GM18520 (cell line): ENCODE data around the gene FAM114A2.
"Not testable (repeated sequence)": the region's sequence is repeated elsewhere in the genome, so short reads cannot be mapped to it uniquely, and the experiment has no call there.

Source experiments
- ATAC-seq: cut with Tn5 transposase; IDR thresholded peaks from one replicate; pipeline ENCODE4 v1.9.1; 2021; ENCODE audit not compliant: unreplicated experiment

The FAM114A2 gene

GRCh38 chr5:154038707-154039457, at the start of gene FAM114A2, which contains the start of gene MFAP3:
Gene FAM114A2 (minus strand): TSS chr5:154038910. CDS start chr5:154034953, 3,957 bp downstream.
Gene MFAP3 (plus strand): TSS chr5:154038967. CDS start chr5:154049723, 10,756 bp downstream.
- peak; percentile 98 for ATAC-seq

GRCh38 chr5:154087260-154087659, 48.5 kb upstream of the FAM114A2 start:
- ATAC-seq, result no peak

- ATAC-seq, result no peak
Observed at GRCh38 chr5:154086641-154087040, 47.9 kb upstream of the FAM114A2 start.

GRCh38 chr5:154086146-154086545, 47.4 kb upstream of the FAM114A2 start:
- ATAC-seq, result no peak

GRCh38 chr5:154084062-154084639, 45.4 kb upstream of the FAM114A2 start:
- ATAC-seq, result no peak

- no peak for ATAC-seq
Observed at GRCh38 chr5:154081246-154081645, 42.5 kb upstream of the FAM114A2 start.

- ATAC-seq, result no peak
Observed at GRCh38 chr5:154078272-154078671, 39.6 kb upstream of the FAM114A2 start.

- ATAC-seq, result no peak
Observed at GRCh38 chr5:154077696-154078095, 39.0 kb upstream of the FAM114A2 start.

GRCh38 chr5:154076240-154076922, 37.7 kb upstream of the FAM114A2 start:
- ATAC-seq, result no peak

- ATAC-seq, result peak; percentile 92
Observed at GRCh38 chr5:154072414-154073171, 33.9 kb upstream of the FAM114A2 start.

GRCh38 chr5:154071799-154072413, 33.2 kb upstream of the FAM114A2 start:
- no peak for ATAC-seq

GRCh38 chr5:154069854-154070253, 31.1 kb upstream of the FAM114A2 start:
- not testable (repeated sequence) for ATAC-seq

GRCh38 chr5:154065971-154066370, 27.3 kb upstream of the FAM114A2 start:
- ATAC-seq, result no peak

- ATAC-seq, result no peak
Observed at GRCh38 chr5:154063372-154063771, 24.7 kb upstream of the FAM114A2 start.

- ATAC-seq, result no peak
Observed at GRCh38 chr5:154060606-154061005, 21.9 kb upstream of the FAM114A2 start.

- no peak for ATAC-seq
Observed at GRCh38 chr5:154059583-154059982, 20.9 kb upstream of the FAM114A2 start.

- ATAC-seq, result peak; percentile 14
Observed at GRCh38 chr5:154059039-154059430, 20.3 kb upstream of the FAM114A2 start.

- peak; percentile 40 for ATAC-seq
Observed at GRCh38 chr5:154058055-154059038, 19.6 kb upstream of the FAM114A2 start.

- ATAC-seq, result no peak
Observed at GRCh38 chr5:154055201-154055600, 16.5 kb upstream of the FAM114A2 start.

- no peak for ATAC-seq
Observed at GRCh38 chr5:154053468-154053867, 14.8 kb upstream of the FAM114A2 start.
